MCF 10A (cell line): ENCODE measurements around the gene SPIRE1. TPM values are rescaled to one million over a fixed set of nuclear protein-coding genes. Genes with fewer than 3 reads are reported as not detected.

Experiments
- BruUV-seq: library from RNA; stranded (reverse); fragments of 400-500 nt; replicated peaks from 2 replicates; lab custom pipeline; 2021; lab: Mats Ljungman, UMichigan
- CTCF ChIA-PET: fragments of 300-600 bp; sonication (Branson Sonifier 250); formaldehyde crosslinking; extraction: SDS; loops from one replicate; lab custom pipeline; 2021; ENCODE audit warnings: antibody characterized with exemption, inconsistent platforms; lab: Yijun Ruan, JAX
- POLR2A ChIA-PET: fragments of 300-600, 350-650 bp; sonication (Branson Sonifier 250); formaldehyde crosslinking; extraction: SDS; loops from one replicate; lab custom pipeline; 2020; ENCODE audit warnings: antibody characterized with exemption, inconsistent platforms; lab: Yijun Ruan, JAX
- DNase-seq: peaks from one replicate; pipeline ENCODE4 v3.0.0-alpha.2; 2018; ENCODE audit not compliant: unreplicated experiment
- H3K27ac Mint-ChIP-seq: one replicate; pipeline ENCODE4 v1.8.0; 2022; ENCODE audit warnings: mild to moderate bottlenecking, low read depth, mixed read lengths; ENCODE audit not compliant: unreplicated experiment
- H3K27me3 Mint-ChIP-seq: one replicate; pipeline ENCODE4 v1.8.0; 2022; ENCODE audit warnings: mixed read lengths; ENCODE audit not compliant: insufficient read depth, unreplicated experiment
- H3K36me3 Mint-ChIP-seq: one replicate; pipeline ENCODE4 v1.8.0; 2022; ENCODE audit warnings: mild to moderate bottlenecking, moderate library complexity, mixed read lengths; ENCODE audit not compliant: insufficient read depth, unreplicated experiment
- H3K4me1 Mint-ChIP-seq: one replicate; pipeline ENCODE4 v1.8.0; 2022; ENCODE audit warnings: mixed read lengths; ENCODE audit not compliant: insufficient read depth, unreplicated experiment
- H3K4me3 Mint-ChIP-seq: one replicate; pipeline ENCODE4 v1.8.0; 2022; ENCODE audit warnings: mild to moderate bottlenecking, moderate library complexity, mixed read lengths; ENCODE audit not compliant: unreplicated experiment
- H3K9me3 Mint-ChIP-seq: one replicate; pipeline ENCODE4 v1.8.0; 2022; ENCODE audit warnings: mixed read lengths; ENCODE audit not compliant: unreplicated experiment
- CTCF ChIP-seq: fragments of 200-600 bp; IDR thresholded peaks from one replicate; pipeline ENCODE4 v1.8.0; 2022; ENCODE audit warnings: antibody characterized with exemption, mild to moderate bottlenecking; ENCODE audit not compliant: unreplicated experiment
- intact Hi-C: fragments of 100-400 bp; cut with micrococcal nuclease; formaldehyde crosslinking; loops from 2 replicates; pipeline ENCODE4 v1.14.1; 2022
- total RNA-seq: library from RNA; stranded (reverse); gene quantifications from 2 replicates; pipeline ENCODE4 v1.2.3, GENCODE V29; 2022

Gene SPIRE1
- total RNA-seq, 1 experiment from 2014 or later = 78.2 TPM

GRCh38 chr18:12410081-12410481 is 247.8 kb downstream of the SPIRE1 start:
- Mint-ChIP-seq H3K36me3 (peaks cover 8% of the 10 kb centered on the region), H3K27me3 (peaks cover 15% of the 10 kb centered on the region), H3K27ac (no peak overlapping the region), H3K9me3 (no peaks in the 10 kb centered on the region), H3K4me3 (no peak overlapping the region), H3K4me1 (peaks cover 12% of the 10 kb centered on the region)
- TF ChIP-seq CTCF = no peak
- no peak for DNase-seq
- POLR2A ChIA-PET = interaction anchor here (0.6 to 1.8 kb wide), 4 partner anchors 9 to 281 kb away, joined by 3 to 6 read pairs (median 4); no protein-coding TSS in a partner anchor
- CTCF ChIA-PET = interaction anchor here (1.0 to 1.1 kb wide), 2 partner anchors 16 to 249 kb away, joined by 3 to 4 read pairs; no protein-coding TSS in a partner anchor
- BruUV-seq = no TSS peak
- intact Hi-C loops = no loop called here

GRCh38 chr18:12409469-12409868 is 248.4 kb downstream of the SPIRE1 start:
- peaks cover 8% of the 10 kb centered on the region for H3K36me3 Mint-ChIP-seq
- no peaks in the 10 kb centered on the region for H3K9me3 Mint-ChIP-seq
- TF ChIP-seq CTCF = no peak
- DNase-seq = no peak
- peaks cover 12% of the 10 kb centered on the region for H3K4me1 Mint-ChIP-seq
- intact Hi-C loops = loop anchor here (5.0 kb wide), 1 partner anchor 198 kb away; no protein-coding TSS in a partner anchor
- H3K27ac Mint-ChIP-seq = no peak overlapping the region
- no TSS peak for BruUV-seq
- no peak overlapping the region for H3K4me3 Mint-ChIP-seq
- ChIA-PET POLR2A (interaction anchor here (0.6 to 1.8 kb wide), 3 partner anchors 10 to 197 kb away, joined by 3 to 5 read pairs (median 3); no protein-coding TSS in a partner anchor), CTCF (interaction anchor here (0.6 to 1.1 kb wide), 3 partner anchors 16 to 250 kb away, joined by 3 to 4 read pairs (median 3); no protein-coding TSS in a partner anchor)
- peaks cover 18% of the 10 kb centered on the region for H3K27me3 Mint-ChIP-seq

- no peaks in the 10 kb centered on the region for H3K9me3 Mint-ChIP-seq
- peak overlapping the region; percentile 74 for H3K27ac Mint-ChIP-seq
- ChIA-PET CTCF (interaction anchor here (0.6 to 1.0 kb wide), 2 partner anchors 16 to 257 kb away, joined by 3 read pairs; no protein-coding TSS in a partner anchor), POLR2A (interaction anchor here (0.6 to 3.0 kb wide), 17 partner anchors 10 to 540 kb away, joined by 3 to 29 read pairs (median 4); partner anchors contain the start of genes AFG3L2, PTPN2 and SPIRE1)
- peaks cover 20% of the 10 kb centered on the region for H3K4me1 Mint-ChIP-seq
- TF ChIP-seq CTCF = no peak
- DNase-seq = peak; percentile 39
- intact Hi-C loops = loop anchor here (5.0 kb wide), 1 partner anchor 199 kb away; no protein-coding TSS in a partner anchor
- H3K4me3 Mint-ChIP-seq = peak overlapping the region; percentile 80
- BruUV-seq = no TSS peak
- H3K36me3 Mint-ChIP-seq = peaks cover 8% of the 10 kb centered on the region
- peaks cover 18% of the 10 kb centered on the region for H3K27me3 Mint-ChIP-seq
These were observed 249.5 kb downstream of the SPIRE1 start for GRCh38 chr18:12408247-12408869.
